GM19025 (cell line): ENCODE measurements around the gene LRRC8B.
"Not testable (repeated sequence)": the region's sequence is repeated elsewhere in the genome, so short reads cannot be mapped to it uniquely, and the experiment has no call there.

ENCODE experiments used
- ATAC-seq: cut with Tn5 transposase; IDR thresholded peaks from one replicate; pipeline ENCODE4 v1.9.1; 2021; ENCODE audit warnings: mild to moderate bottlenecking, low read depth, moderate library complexity; ENCODE audit not compliant: unreplicated experiment

Gene LRRC8B

DNA sequence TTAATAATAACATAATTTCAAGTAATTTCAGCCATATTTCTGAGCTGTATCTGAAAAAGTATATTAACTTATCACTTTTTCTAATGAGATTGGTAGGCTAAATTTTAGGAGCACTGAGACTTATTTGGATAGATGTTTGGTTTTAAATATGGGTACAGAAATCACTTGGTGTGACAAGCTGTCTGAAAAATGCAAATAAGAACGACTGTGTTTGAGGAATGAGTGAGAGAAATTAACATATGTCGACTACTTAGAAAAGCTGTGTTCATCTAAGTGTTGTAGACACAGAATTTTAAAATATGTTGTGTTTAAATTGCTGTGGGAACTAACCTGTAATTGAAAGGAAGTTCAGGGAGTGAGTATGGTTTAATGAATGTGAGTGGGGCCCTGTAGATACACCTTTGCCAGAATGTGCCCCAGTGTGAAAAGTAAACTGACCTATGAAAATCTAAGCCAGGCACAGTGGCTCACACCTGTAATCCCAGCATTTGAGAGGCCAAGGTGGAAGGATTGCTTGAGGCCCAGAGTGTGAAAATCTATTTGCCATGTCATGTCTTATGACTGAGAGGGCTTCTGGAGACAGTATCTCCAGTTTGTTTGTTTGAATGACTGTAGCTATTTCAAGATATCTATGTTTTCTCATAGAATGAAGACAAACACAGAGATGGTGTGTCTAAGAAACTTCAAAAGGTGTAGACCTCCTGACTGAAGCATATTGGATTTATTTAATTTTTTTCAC, 54.5 kb downstream of the LRRC8B start:
- ATAC-seq: no peak

DNA sequence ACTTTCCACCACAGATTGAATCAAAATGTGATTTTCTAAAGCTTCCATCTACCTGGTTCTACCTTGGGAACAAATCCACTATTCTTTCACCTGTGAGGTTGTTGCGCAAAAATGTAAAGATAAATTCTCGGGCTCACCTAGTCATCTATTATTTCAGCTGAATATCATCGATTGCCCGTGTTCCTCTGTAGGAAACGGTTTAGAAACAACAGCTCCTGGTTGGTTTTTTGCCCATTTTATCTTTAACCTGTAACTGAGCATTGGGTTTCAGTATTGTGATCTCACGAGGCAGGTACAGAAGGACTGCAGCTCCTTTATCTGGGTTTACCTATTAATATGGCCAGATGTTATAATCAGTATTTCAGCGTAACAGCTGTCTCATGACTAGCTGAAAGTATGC, 55.4 kb downstream of the LRRC8B start:
- no peak for ATAC-seq

DNA sequence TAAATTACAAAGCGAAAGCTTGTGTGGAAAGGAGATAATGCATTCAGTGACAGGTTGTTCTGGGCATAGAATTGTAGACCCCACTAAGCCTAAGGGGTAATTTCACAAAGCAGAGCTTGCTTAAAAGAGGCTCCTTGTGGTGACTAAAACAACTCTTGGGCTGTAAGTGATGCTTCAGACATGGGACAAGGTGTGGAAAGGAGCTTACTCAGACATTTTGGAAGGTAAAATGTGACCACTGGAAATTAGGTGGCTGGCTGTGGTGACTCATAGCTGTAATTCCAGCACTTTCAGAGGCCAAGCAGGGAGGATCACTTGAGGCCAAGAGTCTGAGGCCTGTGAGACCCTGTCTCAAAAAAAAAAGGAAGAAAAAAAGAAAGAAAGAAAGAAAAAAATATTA, 57.2 kb downstream of the LRRC8B start:
- no peak for ATAC-seq

DNA sequence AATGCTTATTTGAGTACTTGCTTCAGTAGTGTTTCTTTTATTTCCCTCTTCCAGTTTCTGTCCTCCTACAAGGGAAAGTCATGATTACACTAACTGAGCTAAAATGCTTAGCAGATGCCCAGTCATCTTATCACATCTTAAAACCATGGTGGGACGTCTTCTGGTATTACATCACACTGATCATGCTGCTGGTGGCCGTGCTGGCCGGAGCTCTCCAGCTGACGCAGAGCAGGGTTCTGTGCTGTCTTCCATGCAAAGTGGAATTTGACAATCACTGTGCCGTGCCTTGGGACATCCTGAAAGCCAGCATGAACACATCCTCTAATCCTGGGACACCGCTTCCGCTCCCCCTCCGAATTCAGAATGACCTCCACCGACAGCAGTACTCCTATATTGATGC, 57.9 kb downstream of the LRRC8B start:
- ATAC-seq: no peak

DNA sequence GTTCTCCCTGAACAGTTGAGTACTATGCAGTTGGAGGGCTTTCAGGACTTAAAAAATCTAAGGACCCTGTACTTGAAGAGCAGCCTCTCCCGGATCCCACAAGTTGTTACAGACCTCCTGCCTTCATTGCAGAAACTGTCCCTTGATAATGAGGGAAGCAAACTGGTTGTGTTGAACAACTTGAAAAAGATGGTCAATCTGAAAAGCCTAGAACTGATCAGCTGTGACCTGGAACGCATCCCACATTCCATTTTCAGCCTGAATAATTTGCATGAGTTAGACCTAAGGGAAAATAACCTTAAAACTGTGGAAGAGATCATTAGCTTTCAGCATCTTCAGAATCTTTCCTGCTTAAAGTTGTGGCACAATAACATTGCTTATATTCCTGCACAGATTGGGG, 59.6 kb downstream of the LRRC8B start:
- ATAC-seq: no peak

DNA sequence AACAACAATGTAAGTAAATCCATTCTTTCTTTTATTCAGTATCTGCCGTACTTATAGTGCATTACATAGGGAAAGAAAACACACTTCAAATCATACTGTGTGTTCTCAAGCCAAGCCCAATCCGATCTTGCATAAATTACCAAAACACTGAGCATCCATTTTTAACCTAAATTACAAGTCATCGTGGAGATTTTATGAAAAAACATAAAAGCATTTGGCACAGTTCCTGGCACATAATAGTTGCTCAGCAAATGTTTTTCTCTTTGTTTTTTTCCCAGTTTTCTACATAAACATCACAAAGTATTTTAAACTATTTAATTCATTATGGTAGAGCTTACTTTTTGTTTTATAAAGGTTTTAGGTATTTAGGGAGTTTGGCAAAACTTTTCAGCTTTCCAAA, 60.2 kb downstream of the LRRC8B start:
- ATAC-seq: no peak

DNA sequence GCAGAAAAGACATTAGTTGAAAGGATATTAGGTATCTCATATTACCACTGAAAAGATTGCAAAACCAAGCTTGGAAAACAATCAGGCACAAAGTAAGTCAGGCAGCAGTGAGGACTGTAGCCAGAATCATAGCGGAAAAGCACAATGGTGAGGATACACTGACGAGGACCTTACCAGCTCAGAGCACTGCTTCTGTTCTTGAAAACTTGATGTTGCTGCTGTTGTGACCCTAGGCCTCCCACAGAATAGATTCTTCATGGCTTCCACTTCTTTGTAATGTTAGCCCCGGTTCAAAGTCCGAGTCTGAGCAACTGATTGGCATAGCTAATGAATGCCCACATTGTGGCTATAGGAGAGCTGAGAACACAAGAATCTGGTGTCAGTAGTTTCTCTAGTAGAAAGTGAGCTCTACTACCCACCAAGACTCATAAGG, 63.1 kb downstream of the LRRC8B start:
- no peak for ATAC-seq

DNA sequence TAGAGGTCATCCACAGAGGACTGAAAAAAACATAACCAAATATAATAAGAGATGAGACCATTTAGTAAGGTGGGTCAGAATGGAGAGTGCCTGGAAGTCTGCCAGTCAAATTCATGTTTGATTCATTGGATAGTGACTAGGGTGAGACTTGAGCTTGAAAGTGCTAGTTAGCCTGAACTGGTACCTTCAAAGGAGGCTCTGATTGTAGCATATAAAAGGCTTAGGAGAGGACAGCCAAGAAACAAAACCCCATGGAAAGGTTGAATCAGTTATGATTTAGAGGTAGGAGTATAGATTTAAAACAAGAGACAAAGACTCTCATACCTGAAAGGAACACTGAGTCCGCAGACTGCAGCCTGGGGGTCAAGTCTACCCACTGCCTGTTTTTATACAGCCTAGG, 63.9 kb downstream of the LRRC8B start:
- no peak for ATAC-seq

DNA sequence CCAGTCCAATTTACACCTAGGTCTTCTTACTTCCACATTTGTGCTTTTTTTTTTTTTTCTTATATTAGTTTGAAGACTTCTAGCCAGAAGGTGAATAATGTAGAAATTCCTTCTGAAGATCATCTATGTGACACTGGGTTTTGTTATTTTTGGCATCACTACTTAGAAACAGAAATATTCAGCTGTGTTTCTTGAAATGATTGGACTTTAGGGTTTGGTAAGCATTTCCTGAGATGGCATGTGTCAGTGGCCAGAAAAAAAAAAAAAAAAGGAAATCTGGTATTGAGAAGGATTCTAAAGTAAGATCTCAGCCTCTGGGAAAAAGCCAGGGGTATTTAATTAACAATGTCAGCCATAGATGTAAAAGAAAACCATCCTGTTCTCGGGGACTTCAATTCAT, 64.9 kb downstream of the LRRC8B start:
- no peak for ATAC-seq

DNA sequence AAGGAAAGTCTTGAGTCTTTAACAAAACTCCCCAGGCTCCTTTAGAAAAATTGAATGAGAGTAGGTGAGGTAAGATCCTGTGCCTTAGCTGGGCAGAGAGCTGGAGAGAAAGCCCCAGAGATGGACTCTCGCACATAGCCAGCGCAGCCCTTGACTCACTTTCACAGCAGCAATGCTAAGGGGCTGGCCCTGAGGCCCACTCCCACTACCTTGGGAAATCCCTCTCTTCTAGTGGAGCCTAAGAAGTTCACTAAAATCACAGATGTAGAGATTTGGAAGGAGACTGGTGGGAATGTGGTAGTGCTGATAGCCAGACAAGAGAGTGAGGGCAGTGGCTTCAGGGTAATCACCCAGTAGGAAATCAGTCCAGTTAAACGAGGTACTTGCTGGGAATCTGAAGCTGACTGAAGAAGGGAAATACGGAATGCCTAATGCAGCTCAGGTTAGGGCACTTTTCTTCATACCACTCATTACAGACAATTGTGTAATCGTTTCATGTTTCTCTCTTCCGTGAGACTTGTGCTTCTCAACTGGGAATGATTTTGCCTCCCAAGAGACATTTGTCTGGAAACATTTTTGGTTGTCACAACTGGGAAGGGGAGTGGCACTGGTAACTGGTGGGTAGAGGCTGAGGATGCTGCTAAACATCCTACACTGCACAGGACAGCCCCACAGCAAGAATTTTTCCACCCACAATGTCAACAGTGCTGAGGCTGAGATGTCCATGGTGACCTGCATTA, 65.9 kb downstream of the LRRC8B start:
- ATAC-seq: no peak

DNA sequence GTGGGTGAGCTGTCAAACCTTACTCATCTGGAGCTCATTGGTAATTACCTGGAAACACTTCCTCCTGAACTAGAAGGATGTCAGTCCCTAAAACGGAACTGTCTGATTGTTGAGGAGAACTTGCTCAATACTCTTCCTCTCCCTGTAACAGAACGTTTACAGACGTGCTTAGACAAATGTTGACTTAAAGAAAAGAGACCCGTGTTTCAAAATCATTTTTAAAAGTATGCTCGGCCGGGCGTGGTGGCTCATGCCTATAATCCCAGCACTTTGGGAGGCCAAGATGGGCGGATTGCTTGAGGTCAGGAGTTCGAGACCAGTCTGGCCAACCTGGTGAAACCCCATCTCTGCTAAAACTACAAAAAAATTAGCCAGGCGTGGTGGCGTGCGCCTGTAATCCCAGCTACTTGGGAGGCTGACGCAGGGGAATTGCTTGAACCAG, 68.3 kb downstream of the LRRC8B start:
- ATAC-seq: not testable (repeated sequence)

DNA sequence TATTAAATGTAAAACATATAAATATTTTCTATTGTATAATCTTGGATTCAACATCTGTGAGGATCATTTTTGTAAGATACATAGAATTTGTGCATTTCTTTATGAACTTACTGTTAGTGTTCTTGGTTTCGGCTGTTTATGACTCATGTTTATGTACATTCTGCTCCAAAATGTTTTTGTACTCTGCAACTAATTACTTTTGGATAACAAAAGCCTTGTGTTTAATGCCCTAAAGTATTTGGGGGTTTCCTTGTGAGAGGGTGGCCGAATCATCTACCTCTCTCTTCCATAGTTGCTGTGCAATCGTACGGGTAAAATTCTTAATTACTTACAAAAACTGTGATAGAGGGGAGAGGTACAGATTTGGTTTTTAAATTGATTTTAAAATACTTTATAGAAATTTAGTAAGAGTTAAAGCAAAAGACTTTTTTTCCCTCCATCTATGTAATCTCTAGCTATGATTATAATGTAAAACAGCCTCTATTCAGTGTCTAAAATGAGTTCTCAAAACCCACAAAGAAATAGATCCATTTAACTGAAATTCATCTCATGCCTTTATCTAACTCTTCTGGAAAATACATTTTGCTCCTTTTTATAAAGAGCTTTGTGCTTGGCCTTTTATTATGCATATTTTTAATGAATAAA, 69.6 kb downstream of the LRRC8B start:
- no peak for ATAC-seq

DNA sequence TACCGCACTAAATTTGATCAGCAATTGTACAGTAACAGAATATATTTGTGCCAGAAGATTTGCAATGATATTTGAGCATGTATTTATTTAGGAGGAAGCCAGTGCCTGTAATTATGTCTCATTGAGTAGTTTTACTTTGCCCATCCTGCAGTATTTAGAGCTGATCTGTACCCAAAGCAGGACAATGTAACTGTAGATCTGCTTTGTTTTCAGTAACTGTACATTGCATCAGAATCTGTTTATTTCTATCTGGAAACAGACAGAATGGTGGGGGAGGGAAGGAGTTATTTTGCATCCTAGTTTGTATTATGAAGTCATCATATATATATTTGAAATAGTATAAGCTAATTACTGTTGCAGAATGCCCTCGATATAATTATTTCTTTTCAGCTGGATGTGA, 72.1 kb downstream of the LRRC8B start:
- ATAC-seq: no peak

DNA sequence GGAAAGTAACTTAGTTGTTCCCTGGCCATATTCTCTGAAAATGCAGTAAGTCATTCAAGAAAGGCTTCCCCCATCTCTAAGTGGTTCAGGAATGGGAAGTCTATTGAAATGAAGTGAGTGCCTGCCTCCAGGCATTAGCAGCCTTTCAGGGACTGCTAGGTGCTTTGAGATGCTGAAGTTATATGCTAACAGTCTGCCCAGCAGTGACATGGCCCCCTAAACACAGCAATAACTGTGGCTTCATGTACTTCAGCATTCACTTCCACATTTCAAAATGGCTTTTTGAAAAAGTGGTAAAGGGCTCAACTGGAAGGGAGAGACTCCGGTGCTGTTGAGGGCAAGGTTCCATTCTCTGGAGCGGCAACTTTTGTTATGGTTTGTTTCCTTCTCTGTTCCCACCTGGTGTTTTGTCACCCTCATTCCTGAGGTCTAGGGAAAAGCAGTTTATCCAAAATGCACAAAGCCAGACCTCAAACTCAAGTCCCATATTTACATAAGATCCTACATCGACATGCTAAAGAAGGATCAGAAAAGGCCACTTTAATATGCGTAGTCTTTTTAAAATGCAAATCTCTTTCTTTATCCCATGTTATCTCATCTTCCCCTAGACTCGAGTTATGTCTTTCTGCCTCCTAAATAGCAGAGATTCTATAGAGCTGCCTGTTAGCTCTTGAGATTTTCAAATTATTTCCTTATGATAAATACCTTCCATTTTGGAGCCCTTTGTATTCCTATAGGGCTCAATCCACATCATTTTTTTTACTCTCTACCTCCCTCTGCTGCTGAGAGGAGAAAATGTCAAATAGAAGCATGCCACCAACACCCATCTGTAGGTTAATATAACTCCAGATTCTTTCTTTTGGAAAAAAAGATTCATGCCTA, 74.1 kb downstream of the LRRC8B start:
- no peak for ATAC-seq

DNA sequence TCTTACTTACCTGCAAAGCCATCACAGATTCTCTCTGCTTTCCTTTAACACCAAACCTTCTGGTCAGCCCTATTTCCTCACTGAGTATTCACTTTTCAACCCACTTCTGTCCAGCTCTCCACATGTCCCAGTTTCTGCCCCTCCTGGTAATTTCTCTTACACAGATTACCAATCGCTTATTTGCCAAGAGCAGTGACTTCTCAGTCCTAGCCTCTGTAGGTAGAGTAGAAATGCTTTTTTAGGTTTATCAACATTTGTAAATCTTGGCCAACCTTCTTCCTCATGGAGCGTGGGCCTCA, 74.7 kb downstream of the LRRC8B start:
- ATAC-seq: no peak

DNA sequence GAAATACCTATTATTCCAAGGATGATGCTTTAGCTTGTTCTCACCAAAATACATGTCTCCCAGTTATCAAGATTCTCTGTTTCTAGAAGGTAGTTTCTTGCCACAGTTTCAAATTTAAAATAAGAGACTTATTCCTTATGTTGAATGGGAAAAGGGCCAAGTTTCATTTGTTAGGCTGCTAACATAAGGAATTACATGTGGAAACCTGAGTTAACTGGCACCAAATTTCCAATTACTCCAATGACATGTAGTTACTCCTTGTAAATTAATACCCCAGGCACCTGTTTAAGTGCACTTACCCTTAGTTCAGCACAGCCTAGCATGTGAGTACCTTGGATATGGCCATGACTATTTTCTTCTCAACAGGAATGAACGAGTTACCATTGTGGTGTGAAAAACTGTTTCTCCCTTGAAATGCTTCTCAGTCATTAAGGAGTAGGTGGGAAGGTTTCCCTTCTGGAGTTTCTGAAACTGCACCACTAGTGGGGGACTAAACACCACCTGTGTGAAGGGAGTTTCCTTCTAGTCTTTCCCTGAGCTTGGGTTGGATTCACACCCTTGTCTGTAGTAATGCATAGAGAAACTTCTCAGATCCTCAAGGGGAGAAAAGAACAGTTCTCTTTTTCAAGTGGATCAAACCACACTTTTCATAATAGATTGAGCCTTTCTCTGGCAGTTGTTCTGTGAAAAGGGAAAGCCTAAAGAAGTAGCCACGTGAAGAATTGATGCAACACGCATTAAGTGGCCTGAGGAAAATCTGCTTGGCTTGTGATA, 76.0 kb downstream of the LRRC8B start:
- ATAC-seq: no peak

DNA sequence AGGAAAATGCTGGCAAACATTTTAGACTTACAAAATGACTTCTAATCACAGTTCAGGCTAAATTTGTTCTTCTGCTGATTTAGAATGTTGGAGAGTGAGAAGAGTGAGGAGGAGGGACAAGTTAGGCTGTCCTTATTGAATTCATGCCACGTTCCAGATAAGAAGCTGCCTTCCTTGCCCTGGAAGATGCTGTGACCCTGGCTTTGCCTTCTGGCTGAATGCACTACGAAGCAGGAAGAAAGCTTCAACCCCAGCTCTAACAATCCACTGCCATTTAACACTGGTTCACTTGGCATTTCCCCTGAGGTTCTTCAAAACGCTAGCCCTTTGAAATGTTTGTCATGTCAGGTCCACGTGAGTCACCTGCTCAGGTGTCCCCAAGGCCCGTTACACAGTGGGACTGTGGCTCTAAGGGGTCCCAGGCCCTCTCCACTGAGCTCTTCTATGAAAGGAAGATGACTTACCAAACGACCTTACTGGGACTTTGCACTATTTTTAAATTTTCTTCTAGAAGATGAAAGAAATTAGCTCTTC, 78.3 kb downstream of the LRRC8B start:
- ATAC-seq: no peak

DNA sequence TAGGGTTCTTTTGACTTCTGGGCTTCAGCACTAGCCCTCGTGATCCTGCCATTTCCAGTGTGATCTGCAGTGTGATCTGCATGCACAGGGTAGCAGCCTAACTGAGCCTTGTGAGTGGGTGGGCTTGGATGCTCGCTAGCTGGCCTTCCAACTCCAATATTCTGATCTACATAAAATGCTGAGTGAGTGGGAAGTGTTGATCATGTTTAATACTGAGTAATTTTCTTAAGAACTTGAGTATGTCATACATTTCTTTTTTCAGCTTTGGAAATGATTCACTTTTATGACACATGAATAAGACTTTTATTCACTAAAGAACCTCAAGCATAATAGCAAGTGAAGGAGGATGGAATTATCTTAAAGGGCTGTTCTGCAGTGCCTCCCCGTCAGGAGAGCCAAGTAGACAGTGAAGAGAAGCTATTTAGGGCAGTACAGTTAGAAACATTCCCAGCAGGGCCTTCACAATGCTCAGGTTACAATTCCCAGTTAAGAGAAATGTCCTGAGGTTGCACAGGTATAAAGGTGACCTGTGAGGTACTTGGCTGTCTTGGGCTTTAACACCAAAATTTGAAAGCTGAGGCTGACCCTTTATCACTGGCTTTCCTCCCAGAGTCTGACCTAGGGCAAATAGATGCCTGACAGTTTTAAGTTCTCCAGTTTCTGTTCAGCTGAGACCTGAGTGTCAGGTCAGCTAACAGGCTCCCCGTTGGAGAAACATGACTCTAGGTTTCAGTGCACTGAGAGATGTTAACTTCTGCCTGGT, 79.2 kb downstream of the LRRC8B start:
- no peak for ATAC-seq

DNA sequence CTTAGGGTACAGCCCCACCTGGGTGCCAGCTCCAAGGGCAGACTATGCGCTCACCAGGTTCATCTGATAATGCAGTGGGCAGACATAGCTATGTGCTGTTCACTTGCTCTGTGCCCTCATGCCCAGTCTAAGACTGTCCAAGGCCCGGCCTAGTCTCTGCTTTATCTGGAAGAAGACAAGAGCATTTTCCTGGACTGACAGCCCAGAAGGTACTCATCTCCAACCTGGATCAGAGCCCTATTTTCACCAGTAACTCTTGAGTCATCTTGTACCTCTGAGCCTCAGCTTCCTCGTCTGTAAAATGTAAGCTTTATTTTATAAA, 79.7 kb downstream of the LRRC8B start:
- ATAC-seq: no peak
